SH-SY5Y (cell line): ENCODE results near the gene CYP11A1.

Experiments
- GATA2 ChIP-seq: IDR thresholded peaks from 2 replicates; pipeline ENCODE4 v1.6.1; 2011; ENCODE audit warnings: mild to moderate bottlenecking, low read depth, low read length
- GATA3 ChIP-seq: IDR thresholded peaks from 2 replicates; pipeline ENCODE4 v1.6.1; 2011; ENCODE audit warnings: low read depth, mild to moderate bottlenecking, low read length, moderate library complexity

CYP11A1 gene

DNA sequence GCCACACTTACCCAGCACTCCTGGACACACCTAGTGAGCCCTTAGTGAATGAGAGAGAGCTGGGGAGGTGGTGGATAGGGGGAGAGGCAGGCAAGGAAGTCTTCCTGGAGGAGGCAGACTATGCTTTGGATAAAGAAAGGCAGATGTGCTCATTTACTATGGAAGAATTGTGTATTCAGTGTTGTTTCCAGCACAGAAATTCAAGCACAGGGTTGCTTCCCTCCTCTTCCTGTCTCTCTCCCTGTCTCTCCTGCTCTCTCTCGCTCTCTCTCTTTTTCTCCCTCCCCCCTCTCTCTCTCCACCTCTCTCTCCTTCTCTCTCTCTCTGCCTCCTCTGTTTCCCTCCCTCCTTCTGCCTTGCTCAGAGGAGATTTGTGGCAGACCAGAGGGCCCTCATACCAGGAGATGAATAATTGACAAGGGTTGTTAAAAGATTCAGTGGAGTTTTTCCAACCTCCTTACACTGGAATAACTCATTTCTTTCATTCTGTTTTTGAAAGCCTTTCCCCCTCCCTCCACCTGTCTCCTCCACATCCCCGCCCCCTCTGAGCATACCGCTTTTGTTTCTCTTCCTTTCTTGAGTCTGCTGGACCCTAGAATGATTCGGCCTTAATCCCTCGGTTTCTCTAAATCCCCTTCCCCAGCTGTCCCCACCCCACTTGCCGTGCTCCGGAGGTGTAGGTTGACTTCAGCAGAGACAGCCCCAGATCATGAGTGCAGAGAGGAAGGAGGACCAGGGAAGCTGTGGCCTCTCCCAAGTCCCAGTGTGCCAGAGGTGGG is 65.7 kb downstream of the CYP11A1 start:
- no peak for TF ChIP-seq GATA3
- TF ChIP-seq GATA2, result no peak

- no peak for TF ChIP-seq GATA2
- TF ChIP-seq GATA3, result no peak
These were observed 67.2 kb downstream of the CYP11A1 start for GRCh38 chr15:74300057-74300795.

- no peak for TF ChIP-seq GATA2
- TF ChIP-seq GATA3, result no peak
These were observed 69.6 kb downstream of the CYP11A1 start for GRCh38 chr15:74297887-74298286.

DNA sequence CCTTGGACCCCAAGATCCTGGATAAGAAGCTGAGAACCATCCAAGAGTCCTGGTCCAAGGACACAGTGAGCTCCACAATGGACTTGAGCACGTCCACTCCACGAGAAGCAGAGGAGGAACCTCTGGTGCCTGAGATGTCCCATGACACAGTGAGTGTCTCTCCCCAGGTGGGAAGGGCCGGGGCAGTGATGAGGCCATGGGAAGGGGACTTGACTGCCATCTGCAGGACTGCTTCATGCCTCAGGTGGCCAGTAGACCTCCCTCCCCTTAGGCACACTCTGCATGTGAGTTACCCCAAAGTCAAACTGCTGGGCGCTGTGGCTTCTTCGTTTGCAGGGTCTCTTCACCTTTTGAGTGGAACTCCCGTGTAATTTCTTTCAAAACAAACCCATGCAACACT is 71.6 kb downstream of the CYP11A1 start:
- TF ChIP-seq GATA3 (no peak), GATA2 (no peak)

DNA sequence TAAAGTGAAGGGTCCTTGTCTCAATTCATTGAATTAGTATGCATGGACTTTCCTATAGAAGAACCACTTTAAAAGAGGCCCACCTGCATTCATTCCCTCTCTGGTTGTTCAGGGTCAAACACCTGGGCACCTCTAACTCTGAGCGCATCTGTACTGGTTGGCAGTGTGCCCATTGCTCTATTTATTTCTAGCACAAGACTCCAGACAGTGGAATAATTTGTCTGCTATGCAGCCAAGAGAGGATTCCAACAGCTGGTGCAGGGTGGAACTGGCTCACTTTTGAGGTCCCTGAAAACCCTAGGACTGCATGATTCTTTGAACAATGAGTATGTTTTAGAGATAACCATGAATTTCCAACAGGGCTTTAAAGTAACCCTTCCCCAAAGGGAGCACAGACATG is 73.4 kb downstream of the CYP11A1 start:
- no peak for TF ChIP-seq GATA2
- no peak for TF ChIP-seq GATA3

- TF ChIP-seq GATA3 (no peak), GATA2 (peak; percentile 74)
These were observed 74.2 kb downstream of the CYP11A1 start for GRCh38 chr15:74293021-74293810.

GRCh38 chr15:74291101-74292071 is 76.1 kb downstream of the CYP11A1 start:
- TF ChIP-seq GATA2 (peak; percentile 99), GATA3 (peak; percentile 94)

DNA sequence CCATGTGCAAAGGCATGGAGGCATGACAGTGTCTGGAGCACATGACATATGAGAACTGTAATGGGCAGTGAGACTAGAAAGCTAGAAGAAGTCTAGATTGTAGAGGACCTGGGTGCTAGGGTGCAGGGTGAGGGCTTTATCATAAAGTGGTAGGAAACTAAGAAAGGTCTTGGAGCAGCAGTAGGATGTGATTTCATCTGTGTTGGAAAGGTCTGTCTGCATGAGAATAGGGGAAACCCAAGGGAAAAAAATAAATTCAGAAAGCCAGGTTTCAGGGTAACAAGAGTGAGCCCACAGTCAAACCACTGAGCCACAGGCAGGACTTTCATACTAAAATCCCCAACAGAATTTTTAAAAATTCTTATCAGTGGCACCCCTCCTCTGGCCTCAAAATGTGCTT is 76.8 kb downstream of the CYP11A1 start:
- no peak for TF ChIP-seq GATA3
- no peak for TF ChIP-seq GATA2

GRCh38 chr15:74289671-74290070 is 77.8 kb downstream of the CYP11A1 start:
- no peak for TF ChIP-seq GATA2
- no peak for TF ChIP-seq GATA3
